Erythroblast (primary cell): Measurements from ENCODE around the gene PGA3.
"Not testable (repeated sequence)": the region's sequence is repeated elsewhere in the genome, so short reads cannot be mapped to it uniquely, and the experiment has no call there.

Experiments used
- GATA1 ChIP-seq: IDR thresholded peaks from 2 replicates; pipeline ENCODE4 v1.6.1; 2011; ENCODE audit warnings: low read depth, mild to moderate bottlenecking, control low read depth, low read length, moderate library complexity
- POLR2A ChIP-seq: IDR thresholded peaks from 2 replicates; pipeline ENCODE4 v1.6.1; 2011; ENCODE audit warnings: mild to moderate bottlenecking, low read length

DNA sequence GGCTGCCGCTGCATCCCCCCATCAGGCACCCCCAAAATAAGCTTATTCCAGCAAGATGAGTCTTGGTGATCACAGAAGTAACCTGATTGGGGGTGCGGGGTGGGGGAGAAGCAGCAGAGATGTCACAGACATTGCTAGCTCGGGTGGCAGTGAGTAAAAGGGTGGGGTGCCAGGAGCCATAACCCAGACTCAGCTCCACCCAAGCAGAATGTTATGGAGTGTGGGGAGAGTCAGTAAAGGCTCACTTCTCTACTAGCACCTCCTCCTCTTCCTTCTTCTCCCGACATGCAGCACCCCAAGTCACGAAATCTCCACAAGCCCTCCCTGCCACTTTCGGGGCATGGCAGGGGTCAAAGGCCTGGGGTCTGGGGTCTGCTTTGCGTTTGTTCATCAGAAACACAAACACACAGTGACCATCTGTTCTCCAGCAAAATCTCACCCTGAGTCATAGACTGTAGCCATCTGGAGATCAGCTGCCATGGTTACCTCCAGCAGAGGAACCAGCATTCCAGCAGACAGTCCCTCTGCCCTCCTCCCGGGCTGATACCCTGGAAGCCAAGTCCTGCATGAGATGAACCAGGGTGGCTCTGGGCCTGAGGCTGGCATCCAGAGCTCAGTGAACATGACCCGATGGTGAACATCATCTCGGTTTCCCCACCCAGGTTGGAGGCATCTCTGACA lies 42.1 kb downstream of the PGA3 start:
- not testable (repeated sequence) for TF ChIP-seq POLR2A, GATA1
